Measurements from ENCODE around the gene TBC1D9B. TPM values are rescaled to one million over a fixed set of nuclear protein-coding genes. Genes with fewer than 3 reads are reported as not detected.
"Not testable (repeated sequence)": the region's sequence is repeated elsewhere in the genome, so short reads cannot be mapped to it uniquely, and the experiment has no call there.

Gene TBC1D9B
- total RNA-seq, 1 donor from 2014 or later: 37.1 TPM

GRCh38 chr5:179858586-179859427, 48.9 kb downstream of the TBC1D9B start, which contains the start of gene MRNIP:
Gene MRNIP (minus strand): TSS chr5:179858817. CDS start chr5:179858796, 21 bp downstream.
- ATAC-seq: peak; percentile 99
- peak; percentile 99 for DNase-seq
- intact Hi-C loops (cut with micrococcal nuclease): no loop called here

- DNase-seq: peak; percentile 46
Measured at GRCh38 chr5:179858241-179858585, 49.5 kb downstream of the TBC1D9B start.

GRCh38 chr5:179854356-179854755, 53.3 kb downstream of the TBC1D9B start:
- intact Hi-C loops (cut with micrococcal nuclease): no loop called here
- DNase-seq (peak; percentile 3), ATAC-seq (no peak)

More at GRCh38 chr5:179858241-179858585, 49.5 kb downstream of the TBC1D9B start:
- peak; percentile 58 for ATAC-seq
- intact Hi-C loops (cut with micrococcal nuclease): no loop called here

- intact Hi-C loops (cut with micrococcal nuclease): no loop called here
- no peak for ATAC-seq
- DNase-seq: peak; percentile 5
Measured at GRCh38 chr5:179852993-179853547, 54.6 kb downstream of the TBC1D9B start.

GRCh38 chr5:179841621-179842020, 66.1 kb downstream of the TBC1D9B start:
- DNase-seq (peak; percentile 18), ATAC-seq (no peak)
- intact Hi-C loops (cut with micrococcal nuclease): no loop called here

- intact Hi-C loops (cut with micrococcal nuclease): no loop called here
- DNase-seq: peak; percentile 23
- ATAC-seq: no peak
Measured at GRCh38 chr5:179840766-179841165, 66.9 kb downstream of the TBC1D9B start.

GRCh38 chr5:179840321-179840720, 67.4 kb downstream of the TBC1D9B start:
- intact Hi-C loops (cut with micrococcal nuclease): no loop called here
- peak; percentile 23 for DNase-seq
- ATAC-seq: no peak

- DNase-seq (peak; percentile 63), ATAC-seq (peak; percentile 71)
- intact Hi-C loops (cut with micrococcal nuclease): no loop called here
Measured at GRCh38 chr5:179839328-179840256, 68.1 kb downstream of the TBC1D9B start.

GRCh38 chr5:179837076-179838011, 70.4 kb downstream of the TBC1D9B start:
- intact Hi-C loops (cut with micrococcal nuclease): no loop called here
- DNase-seq (no peak), ATAC-seq (peak; percentile 13)

GRCh38 chr5:179836225-179837019, 71.3 kb downstream of the TBC1D9B start:
- DNase-seq (peak; percentile 41), ATAC-seq (peak; percentile 16)
- intact Hi-C loops (cut with micrococcal nuclease): no loop called here

GRCh38 chr5:179834871-179835270, 72.8 kb downstream of the TBC1D9B start:
- ATAC-seq; DNase-seq; intact Hi-C loops (cut with micrococcal nuclease): not testable (repeated sequence)

- DNase-seq: no peak
- intact Hi-C loops (cut with micrococcal nuclease): no loop called here
- ATAC-seq: no peak
Measured at GRCh38 chr5:179834120-179834519, 73.6 kb downstream of the TBC1D9B start.

- no peak for DNase-seq
- intact Hi-C loops (cut with micrococcal nuclease): no loop called here
- ATAC-seq: no peak
Measured at GRCh38 chr5:179833709-179834070, 74.0 kb downstream of the TBC1D9B start.

GRCh38 chr5:179833056-179833708, 74.5 kb downstream of the TBC1D9B start:
- DNase-seq: peak; percentile 30
- intact Hi-C loops (cut with micrococcal nuclease): no loop called here
- no peak for ATAC-seq

GRCh38 chr5:179832039-179832745, 75.5 kb downstream of the TBC1D9B start:
- ATAC-seq (no peak), DNase-seq (no peak)
- intact Hi-C loops (cut with micrococcal nuclease): no loop called here

- no peak for DNase-seq
- intact Hi-C loops (cut with micrococcal nuclease): no loop called here
Measured at GRCh38 chr5:179830818-179831468, 76.8 kb downstream of the TBC1D9B start.

More at GRCh38 chr5:179830818-179831468, 76.8 kb downstream of the TBC1D9B start:
- ATAC-seq: no peak

All from left ventricle myocardium superior (tissue), 1 donor.